Stimulated activated CD4-positive, alpha-beta T cell treated with anti-CD3 and anti-CD28 coated beads, TNF-alpha, amount 100 ng/mL, for 1 hour (primary cell): ENCODE measurements around the gene LAMB4.

Experiments used
- DNase-seq, 3 donors: peaks; one replicate each; pipeline ENCODE4 v3.0.0-alpha.2; 2020; ENCODE audit warnings: low read depth in 3 of 3, low spot score in 1 of 3

The LAMB4 gene

GRCh38 chr7:108112683-108113082 is 17.5 kb downstream of the LAMB4 start:
- DNase-seq, result no peak

GRCh38 chr7:108109221-108109908 is 20.8 kb downstream of the LAMB4 start:
- no peak for DNase-seq

- DNase-seq, result no peak
Observed at GRCh38 chr7:108108131-108108530, 22.0 kb downstream of the LAMB4 start.

GRCh38 chr7:108104324-108104723 is 25.8 kb downstream of the LAMB4 start:
- no peak for DNase-seq

- no peak for DNase-seq
Observed at GRCh38 chr7:108103558-108104298, 26.4 kb downstream of the LAMB4 start.

- DNase-seq, result no peak
Observed at GRCh38 chr7:108102671-108103312, 27.4 kb downstream of the LAMB4 start.

GRCh38 chr7:108101759-108102158 is 28.4 kb downstream of the LAMB4 start:
- DNase-seq, result no peak

GRCh38 chr7:108099713-108100112 is 30.4 kb downstream of the LAMB4 start:
- no peak for DNase-seq

GRCh38 chr7:108097703-108098102 is 32.5 kb downstream of the LAMB4 start:
- DNase-seq, result no peak

GRCh38 chr7:108096996-108097395 is 33.2 kb downstream of the LAMB4 start:
- DNase-seq, result no peak

- DNase-seq, result no peak
Observed at GRCh38 chr7:108094933-108095710, 35.0 kb downstream of the LAMB4 start.

- no peak for DNase-seq
Observed at GRCh38 chr7:108094346-108094745, 35.8 kb downstream of the LAMB4 start.

GRCh38 chr7:108093851-108094331 is 36.3 kb downstream of the LAMB4 start:
- DNase-seq, result no peak

GRCh38 chr7:108093341-108093740 is 36.8 kb downstream of the LAMB4 start:
- no peak for DNase-seq

- DNase-seq, result no peak
Observed at GRCh38 chr7:108091461-108091831, 38.7 kb downstream of the LAMB4 start.

GRCh38 chr7:108090791-108091460 is 39.2 kb downstream of the LAMB4 start:
- no peak for DNase-seq

GRCh38 chr7:108089381-108089780 is 40.8 kb downstream of the LAMB4 start:
- DNase-seq, result no peak

- no peak for DNase-seq
Observed at GRCh38 chr7:108088729-108089128, 41.4 kb downstream of the LAMB4 start.

GRCh38 chr7:108087778-108088177 is 42.4 kb downstream of the LAMB4 start:
- no peak for DNase-seq

GRCh38 chr7:108086962-108087361 is 43.2 kb downstream of the LAMB4 start:
- DNase-seq, result no peak

- DNase-seq, result no peak
Observed at GRCh38 chr7:108086546-108086945, 43.6 kb downstream of the LAMB4 start.
